SK-N-SH treated with all-trans-retinoic acid at 6 μM for 48 hours (cell line): ENCODE results near the gene GLP2R.

Experiments
- BACH2 ChIP-seq: fragments of 250-450 bp; sonication (Bioruptor Pico); IDR thresholded peaks from 2 replicates; pipeline ENCODE4 v1.9.0; 2021; ENCODE audit warnings: mild to moderate bottlenecking, borderline replicate concordance
- PPARA ChIP-seq: fragments of 250-450 bp; sonication (Bioruptor Pico); IDR thresholded peaks from 2 replicates; pipeline ENCODE4 v1.5.0; 2020; ENCODE audit warnings: mild to moderate bottlenecking, borderline replicate concordance
- RARB ChIP-seq: fragments of 250-450 bp; sonication (Bioruptor Pico); IDR thresholded peaks from 2 replicates; pipeline ENCODE4 v1.8.0; 2021; ENCODE audit warnings: mild to moderate bottlenecking, moderate library complexity
- TCF4 ChIP-seq: fragments of 250-450 bp; sonication (Bioruptor Pico); IDR thresholded peaks from 2 replicates; pipeline ENCODE4 v1.8.0; 2021; ENCODE audit warnings: mild to moderate bottlenecking, moderate library complexity, borderline replicate concordance
- TSHZ2 ChIP-seq: fragments of 250-450 bp; sonication (Bioruptor Pico); IDR thresholded peaks from 2 replicates; pipeline ENCODE4 v1.5.0; 2020; ENCODE audit warnings: mild to moderate bottlenecking, moderate library complexity
- ZFP30 ChIP-seq: fragments of 450-650 bp; formaldehyde crosslinking; IDR thresholded peaks from 2 replicates; pipeline ENCODE4 v1.5.0; 2022; ENCODE audit warnings: mild to moderate bottlenecking, moderate library complexity
- ZNF70 ChIP-seq: fragments of 450-650 bp; formaldehyde crosslinking; IDR thresholded peaks from 2 replicates; pipeline ENCODE4 v1.5.0; 2020; ENCODE audit warnings: mild to moderate bottlenecking, moderate library complexity
- TF ChIP-seq, protein P1 (sequence below): fragments of 250-450 bp; sonication (Bioruptor Pico); IDR thresholded peaks from 2 replicates; pipeline ENCODE4 v1.5.1; 2020; ENCODE audit warnings: low read depth, mild to moderate bottlenecking, moderate library complexity
- TF ChIP-seq, protein P2 (sequence below): fragments of 250-450 bp; sonication (Bioruptor Pico); IDR thresholded peaks from 2 replicates; pipeline ENCODE4 v1.8.0; 2021; ENCODE audit warnings: low read depth, mild to moderate bottlenecking, moderate library complexity, borderline replicate concordance
- TF ChIP-seq, protein P3 (sequence below): fragments of 250-450 bp; sonication (Bioruptor Pico); IDR thresholded peaks from 2 replicates; pipeline ENCODE4 v1.8.0; 2020; ENCODE audit warnings: mild to moderate bottlenecking, moderate library complexity, borderline replicate concordance

- no peak for TF ChIP-seq RARB
- TF ChIP-seq, protein P1, sequence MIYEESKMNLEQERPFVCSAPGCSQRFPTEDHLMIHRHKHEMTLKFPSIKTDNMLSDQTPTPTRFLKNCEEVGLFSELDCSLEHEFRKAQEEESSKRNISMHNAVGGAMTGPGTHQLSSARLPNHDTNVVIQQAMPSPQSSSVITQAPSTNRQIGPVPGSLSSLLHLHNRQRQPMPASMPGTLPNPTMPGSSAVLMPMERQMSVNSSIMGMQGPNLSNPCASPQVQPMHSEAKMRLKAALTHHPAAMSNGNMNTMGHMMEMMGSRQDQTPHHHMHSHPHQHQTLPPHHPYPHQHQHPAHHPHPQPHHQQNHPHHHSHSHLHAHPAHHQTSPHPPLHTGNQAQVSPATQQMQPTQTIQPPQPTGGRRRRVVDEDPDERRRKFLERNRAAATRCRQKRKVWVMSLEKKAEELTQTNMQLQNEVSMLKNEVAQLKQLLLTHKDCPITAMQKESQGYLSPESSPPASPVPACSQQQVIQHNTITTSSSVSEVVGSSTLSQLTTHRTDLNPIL = no peak
- TF ChIP-seq, protein P2, sequence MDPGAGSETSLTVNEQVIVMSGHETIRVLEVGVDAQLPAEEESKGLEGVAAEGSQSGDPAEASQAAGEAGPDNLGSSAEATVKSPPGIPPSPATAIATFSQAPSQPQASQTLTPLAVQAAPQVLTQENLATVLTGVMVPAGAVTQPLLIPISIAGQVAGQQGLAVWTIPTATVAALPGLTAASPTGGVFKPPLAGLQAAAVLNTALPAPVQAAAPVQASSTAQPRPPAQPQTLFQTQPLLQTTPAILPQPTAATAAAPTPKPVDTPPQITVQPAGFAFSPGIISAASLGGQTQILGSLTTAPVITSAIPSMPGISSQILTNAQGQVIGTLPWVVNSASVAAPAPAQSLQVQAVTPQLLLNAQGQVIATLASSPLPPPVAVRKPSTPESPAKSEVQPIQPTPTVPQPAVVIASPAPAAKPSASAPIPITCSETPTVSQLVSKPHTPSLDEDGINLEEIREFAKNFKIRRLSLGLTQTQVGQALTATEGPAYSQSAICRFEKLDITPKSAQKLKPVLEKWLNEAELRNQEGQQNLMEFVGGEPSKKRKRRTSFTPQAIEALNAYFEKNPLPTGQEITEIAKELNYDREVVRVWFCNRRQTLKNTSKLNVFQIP (CRISPR knock-in tag) = no peak
- TF ChIP-seq TCF4 (CRISPR knock-in tag) = no peak
- TF ChIP-seq TSHZ2 (CRISPR knock-in tag) = no peak
- no peak for TF ChIP-seq PPARA (CRISPR knock-in tag)
- TF ChIP-seq, protein P3, sequence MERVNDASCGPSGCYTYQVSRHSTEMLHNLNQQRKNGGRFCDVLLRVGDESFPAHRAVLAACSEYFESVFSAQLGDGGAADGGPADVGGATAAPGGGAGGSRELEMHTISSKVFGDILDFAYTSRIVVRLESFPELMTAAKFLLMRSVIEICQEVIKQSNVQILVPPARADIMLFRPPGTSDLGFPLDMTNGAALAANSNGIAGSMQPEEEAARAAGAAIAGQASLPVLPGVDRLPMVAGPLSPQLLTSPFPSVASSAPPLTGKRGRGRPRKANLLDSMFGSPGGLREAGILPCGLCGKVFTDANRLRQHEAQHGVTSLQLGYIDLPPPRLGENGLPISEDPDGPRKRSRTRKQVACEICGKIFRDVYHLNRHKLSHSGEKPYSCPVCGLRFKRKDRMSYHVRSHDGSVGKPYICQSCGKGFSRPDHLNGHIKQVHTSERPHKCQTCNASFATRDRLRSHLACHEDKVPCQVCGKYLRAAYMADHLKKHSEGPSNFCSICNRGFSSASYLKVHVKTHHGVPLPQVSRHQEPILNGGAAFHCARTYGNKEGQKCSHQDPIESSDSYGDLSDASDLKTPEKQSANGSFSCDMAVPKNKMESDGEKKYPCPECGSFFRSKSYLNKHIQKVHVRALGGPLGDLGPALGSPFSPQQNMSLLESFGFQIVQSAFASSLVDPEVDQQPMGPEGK (CRISPR knock-in tag) = no peak
- no peak for TF ChIP-seq ZFP30
- TF ChIP-seq BACH2 (CRISPR knock-in tag) = no peak
- no peak for TF ChIP-seq ZNF70 (CRISPR knock-in tag)
These were observed 37.1 kb upstream of the GLP2R start for GRCh38 chr17:9788601-9789000.
